GM12878 (cell line): Measurements from ENCODE around the gene NEU4. TPM values are rescaled to one million over a fixed set of nuclear protein-coding genes. Genes with fewer than 3 reads are reported as not detected.

Experiments used
- BHLHE40 ChIP-seq, 2 experiments: fragments of 450-650 bp in 1 of 2; IDR thresholded peaks; 2 replicates each; pipeline ENCODE4 v1.6.1; 2011 to 2017; ENCODE audit warnings: low read depth in 2 of 2, borderline replicate concordance in 1 of 2, improper control_type of control experiment in 1 of 2, low read length in 1 of 2, mild to moderate bottlenecking in 1 of 2
- EGR1 ChIP-seq, 2 experiments: IDR thresholded peaks; 1 replicate in 1 of 2; 2 replicates in 1 of 2; pipeline ENCODE4 v1.6.1; 2011 to 2012; ENCODE audit warnings: low read depth in 2 of 2, low read length in 2 of 2, borderline replicate concordance in 1 of 2, mild to moderate bottlenecking in 1 of 2, moderate library complexity in 1 of 2
- EP300 ChIP-seq, 2 experiments: fragments of 150-350 bp in 1 of 2; IDR thresholded peaks; 2 replicates each; pipeline ENCODE4 v1.6.1; 2011 to 2012; ENCODE audit warnings: low read depth in 2 of 2, low read length in 2 of 2, borderline replicate concordance in 1 of 2, improper control_type of control experiment in 1 of 2, inconsistent platforms in 1 of 2; ENCODE audit not compliant: control insufficient read depth in 1 of 2
- EZH2 ChIP-seq: IDR thresholded peaks from 2 replicates; pipeline ENCODE4 v1.6.1; 2012; ENCODE audit warnings: low read depth, mild to moderate bottlenecking, control low read depth, inconsistent platforms, low read length, borderline replicate concordance; ENCODE audit not compliant: control insufficient read depth
- FOS ChIP-seq: IDR thresholded peaks from 3 replicates; pipeline ENCODE4 v1.6.1; 2011; ENCODE audit warnings: borderline replicate concordance; ENCODE audit not compliant: insufficient read length; ENCODE audit errors: extremely low read depth
- HCFC1 ChIP-seq: fragments of 150-350 bp; IDR thresholded peaks from 2 replicates; pipeline ENCODE4 v1.6.1; 2014; ENCODE audit warnings: low read length
- HDAC6 ChIP-seq: fragments of 200-600 bp; sonication (generic); IDR thresholded peaks from one replicate; pipeline ENCODE4 v1.8.0; 2017; ENCODE audit warnings: antibody characterized with exemption; ENCODE audit not compliant: unreplicated experiment
- IKZF1 ChIP-seq: fragments of 450-650 bp; conservative IDR thresholded peaks from 2 replicates; pipeline ENCODE4 v1.6.1; 2017; ENCODE audit warnings: antibody characterized with exemption, mild to moderate bottlenecking
- IKZF2 ChIP-seq, 2 experiments: fragments of 450-650 bp; IDR thresholded peaks; 2 replicates each; pipeline ENCODE4 v1.6.1; 2017; ENCODE audit warnings: mild to moderate bottlenecking in 2 of 2, moderate library complexity in 2 of 2
- LARP7 ChIP-seq: fragments of 450-650 bp; IDR thresholded peaks from 2 replicates; pipeline ENCODE4 v1.6.1; 2017; ENCODE audit warnings: mild to moderate bottlenecking
- MEF2A ChIP-seq: IDR thresholded peaks from 2 replicates; pipeline ENCODE4 v1.6.1; 2011; ENCODE audit warnings: low read depth, mild to moderate bottlenecking, low read length, moderate library complexity; ENCODE audit not compliant: insufficient read depth
- NRF1 ChIP-seq: conservative IDR thresholded peaks from 2 replicates; pipeline ENCODE4 v1.6.1; 2011; ENCODE audit warnings: mild to moderate bottlenecking, low read depth, low read length, improper control_type of control experiment
- RFX5 ChIP-seq: IDR thresholded peaks from 2 replicates; pipeline ENCODE4 v1.6.1; 2011; ENCODE audit warnings: low read depth, low read length, improper control_type of control experiment
- SIN3A ChIP-seq: IDR thresholded peaks from 2 replicates; pipeline ENCODE4 v1.6.1; 2012; ENCODE audit warnings: low read depth, low read length, improper control_type of control experiment
- SMAD5 ChIP-seq: IDR thresholded peaks from 2 replicates; pipeline ENCODE4 v1.6.1; 2016; ENCODE audit warnings: antibody characterized with exemption, low read depth
- STAT1 ChIP-seq: fragments of 450-650 bp; conservative IDR thresholded peaks from 2 replicates; pipeline ENCODE4 v1.6.1; 2014; ENCODE audit warnings: antibody characterized with exemption, mild to moderate bottlenecking
- STAT3 ChIP-seq: IDR thresholded peaks from 2 replicates; pipeline ENCODE4 v1.6.1; 2011; ENCODE audit warnings: low read depth, low read length, improper control_type of control experiment
- TBL1XR1 ChIP-seq: IDR thresholded peaks from 2 replicates; pipeline ENCODE4 v1.6.1; 2012; ENCODE audit warnings: low read depth, low read length, improper control_type of control experiment
- TCF7 ChIP-seq: IDR thresholded peaks from 2 replicates; pipeline ENCODE4 v1.6.1; 2014; ENCODE audit warnings: antibody characterized with exemption, borderline replicate concordance
- YBX1 ChIP-seq: fragments of 450-650 bp; IDR thresholded peaks from 2 replicates; pipeline ENCODE4 v1.6.1; 2016; ENCODE audit warnings: antibody characterized with exemption
- ZBTB40 ChIP-seq: fragments of 450-650 bp; IDR thresholded peaks from 2 replicates; pipeline ENCODE4 v1.6.1; 2016; ENCODE audit warnings: mild to moderate bottlenecking, moderate library complexity, borderline replicate concordance
- ZNF384 ChIP-seq: IDR thresholded peaks from 2 replicates; pipeline ENCODE4 v1.6.1; 2012; ENCODE audit warnings: low read depth, mild to moderate bottlenecking, low read length, improper control_type of control experiment, borderline replicate concordance
- polyA plus RNA-seq, 11 experiments: library from polyadenylated mRNA; depleted of rRNA in 4 of 11; unstranded in 6 of 11; stranded (reverse) in 5 of 11; fragments of >200 nt; fragmentation: Nextera tagmentation in 4 of 11; fragmentation: Illumina TruSeq in 1 of 11; extraction: Ambion mirVana in 4 of 11; extraction: Trizol in 1 of 11; gene quantifications; 1 replicate in 1 of 11; 2 replicates in 10 of 11; pipeline versions ENCODE4 v1.2.1 to v1.2.3, GENCODE V29; 2011 to 2016; ENCODE audit warnings: inconsistent platforms in 2 of 11, missing spikeins in 2 of 11, low read depth in 1 of 11
- total RNA-seq, 4 experiments: library from RNA; depleted of rRNA in 3 of 4; stranded (reverse); fragments of >200 nt in 3 of 4; fragmentation: Illumina TruSeq in 1 of 4; extraction: Trizol in 1 of 4; gene quantifications; 2 replicates each; pipeline versions ENCODE4 v1.2.1 to v1.2.3, GENCODE V29; 2013 to 2021

Gene NEU4
- total and polyA plus RNA-seq, 10 of the 15 experiments (the other 5 are each of a cell fraction or from before 2014, with no cell fraction given), result 0.01 to 0.28 (median 0.14) TPM; not detected in 5

- TF ChIP-seq STAT3 (no peak), RFX5 (no peak), TCF7 (peak; percentile 93), EGR1 (IDR thresholded peaks at IDR 0.05; ENCODE audit: borderline replicate concordance in 1 of 2, low read depth in 2 of 2, low read length in 2 of 2) (no peak), SMAD5 (no peak), ZBTB40 (no peak), BHLHE40 (IDR thresholded peaks at IDR 0.05; ENCODE audit: borderline replicate concordance in 1 of 2, low read depth in 2 of 2, low read length in 1 of 2) (peak; percentile 12 to 32; a peak in 1 of 4 replicates), NRF1 (no peak), SIN3A (no peak), MEF2A (no peak), HCFC1 (no peak), EP300 (IDR thresholded peaks at IDR 0.05; ENCODE audit: borderline replicate concordance in 1 of 2, control insufficient read depth in 1 of 2, low read depth in 2 of 2, low read length in 2 of 2) (no peak; a peak in 1 of 4 replicates), LARP7 (no peak), IKZF2 (IDR thresholded peaks at IDR 0.05) (no peak), TBL1XR1 (no peak), EZH2 (no peak), ZNF384 (no peak), HDAC6 (no peak), FOS (no peak), IKZF1 (no peak), STAT1 (no peak), YBX1 (no peak)
Measured at GRCh38 chr2:241772063-241772499, 36.9 kb upstream of the NEU4 start (continued).
